CD4-positive, alpha-beta memory T cell (primary cell): ENCODE results near the gene HSPBP1. TPM values are rescaled to one million over a fixed set of nuclear protein-coding genes. Genes with fewer than 3 reads are reported as not detected.

Experiments
- CTCF ChIA-PET: fragments of 350-600 bp; sonication (Branson Sonifier 250); formaldehyde crosslinking; loops from one replicate; lab custom pipeline; 2021; ENCODE audit warnings: inconsistent platforms; ENCODE audit not compliant: partially characterized antibody; lab: Charles Lee
- POLR2A ChIA-PET: fragments of 350-600 bp; sonication (Branson Sonifier 250); formaldehyde crosslinking; loops from one replicate; lab custom pipeline; 2021; ENCODE audit not compliant: partially characterized antibody; lab: Charles Lee
- DNase-seq, 5 donors: peaks; one replicate each; pipeline versions ENCODE4 v3.0.0 to v3.0.0-alpha.2; 2020 to 2022; ENCODE audit warnings: mixed read lengths in 1 of 5
- H3K27ac ChIP-seq: one replicate; pipeline ENCODE4 v1.7.0; 2013; ENCODE audit warnings: low read depth, low read length
- H3K27me3 ChIP-seq: 2 replicates; pipeline ENCODE4 v1.7.0; 2013; ENCODE audit warnings: mild to moderate bottlenecking, low read length, moderate library complexity; ENCODE audit not compliant: insufficient read depth
- H3K36me3 ChIP-seq: 2 replicates; pipeline ENCODE4 v1.7.0; 2013; ENCODE audit warnings: mild to moderate bottlenecking, low read length, moderate library complexity; ENCODE audit not compliant: insufficient read depth
- H3K4me1 ChIP-seq: 2 replicates; pipeline ENCODE4 v1.7.0; 2013; ENCODE audit warnings: mild to moderate bottlenecking, low read length, moderate library complexity; ENCODE audit not compliant: insufficient read depth
- H3K4me3 ChIP-seq, 2 donors: one replicate each; pipeline ENCODE4 v1.7.0; 2013; ENCODE audit warnings: low read length in 2 of 2, mild to moderate bottlenecking in 1 of 2
- H3K9me3 ChIP-seq, 2 donors: one replicate each; pipeline ENCODE4 v1.7.0; 2013; ENCODE audit warnings: low read length in 2 of 2, control low read depth in 1 of 2; ENCODE audit not compliant: control insufficient read depth in 1 of 2
- H3K27ac Mint-ChIP-seq, 7 donors: one replicate each; pipeline ENCODE4 v1.8.0; 2020 to 2021; ENCODE audit warnings: mixed read lengths in 7 of 7, mild to moderate bottlenecking in 6 of 7, inconsistent platforms in 3 of 7, moderate library complexity in 3 of 7
- H3K27me3 Mint-ChIP-seq, 2 donors: one replicate each; pipeline ENCODE4 v1.8.0; 2020 to 2021; ENCODE audit warnings: mixed read lengths in 2 of 2
- H3K36me3 Mint-ChIP-seq, 2 donors: one replicate each; pipeline ENCODE4 v1.8.0; 2020 to 2021; ENCODE audit warnings: mixed read lengths in 2 of 2, inconsistent platforms in 1 of 2, mild to moderate bottlenecking in 1 of 2
- H3K4me1 Mint-ChIP-seq, 4 donors: one replicate each; pipeline ENCODE4 v1.8.0; 2020 to 2021; ENCODE audit warnings: mixed read lengths in 4 of 4, mild to moderate bottlenecking in 1 of 4
- H3K4me3 Mint-ChIP-seq, 8 donors: one replicate each; pipeline ENCODE4 v1.8.0; 2020 to 2021; ENCODE audit warnings: mixed read lengths in 8 of 8, mild to moderate bottlenecking in 7 of 8, moderate library complexity in 6 of 8, inconsistent platforms in 3 of 8
- H3K9me3 Mint-ChIP-seq, 8 donors: one replicate each; pipeline ENCODE4 v1.8.0; 2020 to 2021; ENCODE audit warnings: mixed read lengths in 8 of 8, mild to moderate bottlenecking in 5 of 8, inconsistent platforms in 3 of 8, moderate library complexity in 1 of 8
- intact Hi-C: fragments of 100-400 bp; cut with micrococcal nuclease; formaldehyde crosslinking; loops from one replicate; pipeline ENCODE4 v1.15.1; 2023
- polyA plus RNA-seq, 2 donors: library from polyadenylated mRNA; unstranded; fragments of 300-500 nt; fragmentation: Illumina TruSeq; gene quantifications; one replicate each; pipeline ENCODE4 v1.2.3, GENCODE V29; 2021
- total RNA-seq, 2 experiments: library from RNA; stranded (reverse); gene quantifications; one replicate each; pipeline ENCODE4 v1.2.3, GENCODE V29; 2021

The HSPBP1 gene
- total and polyA plus RNA-seq, 4 experiments from 2014 or later: 17.9 to 38.7 (median 27.1) TPM

- H3K9me3 ChIP-seq: no peaks in the 10 kb centered on the region
- no peak overlapping the region for H3K4me3 ChIP-seq
- DNase-seq: no peak
- Mint-ChIP-seq H3K27me3 (no peaks in the 10 kb centered on the region), H3K4me3 (no peak overlapping the region), H3K36me3 (peaks cover 20 to 66% of the 10 kb centered on the region in 2 donors), H3K9me3 (no peaks in the 10 kb centered on the region), H3K27ac (no peak overlapping the region), H3K4me1 (peaks cover 0 to 5% (median 2%) of the 10 kb centered on the region in 4 donors)
- H3K4me1 ChIP-seq: no peaks in the 10 kb centered on the region
- ChIA-PET CTCF (no interaction called here), POLR2A (no interaction called here)
- H3K27me3 ChIP-seq: no peaks in the 10 kb centered on the region
- peaks cover 56% of the 10 kb centered on the region for H3K36me3 ChIP-seq
- intact Hi-C loops: no loop called here
- no peak overlapping the region for H3K27ac ChIP-seq
These were observed 50.1 kb downstream of the HSPBP1 start for GRCh38 chr19:55229789-55230182.

GRCh38 chr19:55229145-55229788 lies 50.6 kb downstream of the HSPBP1 start:
- intact Hi-C loops: no loop called here
- H3K27ac Mint-ChIP-seq: peak overlapping the region in 1 of 7 donors; percentile 57
- no peak overlapping the region for H3K27ac ChIP-seq
- no peaks in the 10 kb centered on the region for H3K27me3 Mint-ChIP-seq
- no peak overlapping the region for H3K4me3 Mint-ChIP-seq
- ChIA-PET POLR2A (no interaction called here), CTCF (no interaction called here)
- H3K4me1 ChIP-seq: no peaks in the 10 kb centered on the region
- H3K27me3 ChIP-seq: no peaks in the 10 kb centered on the region
- H3K36me3 ChIP-seq: peaks cover 51% of the 10 kb centered on the region
- H3K36me3 Mint-ChIP-seq: peaks cover 14 to 61% of the 10 kb centered on the region in 2 donors
- H3K9me3 ChIP-seq: no peaks in the 10 kb centered on the region
- H3K4me1 Mint-ChIP-seq: peaks cover 0 to 5% (median 2%) of the 10 kb centered on the region in 4 donors
- no peak overlapping the region for H3K4me3 ChIP-seq
- no peak for DNase-seq
- no peaks in the 10 kb centered on the region for H3K9me3 Mint-ChIP-seq

GRCh38 chr19:55228403-55229031 lies 51.4 kb downstream of the HSPBP1 start, which contains the start of gene TMEM86B:
TSS of gene TMEM86B (minus strand) at chr19:55228763. CDS start at chr19:55228741, 22 bp downstream.
- POLR2A ChIA-PET: no interaction called here
- Histone ChIP-seq H3K4me3 (no peak within 1 kb of the TSS), H3K27me3 (no peaks in the 10 kb centered on the region), H3K9me3 (no peaks in the 10 kb centered on the region), H3K27ac (no peak within 1 kb of the TSS), H3K4me1 (no peaks in the 10 kb centered on the region), H3K36me3 (peaks cover 46% of the 10 kb centered on the region)
- no peaks in the 10 kb centered on the region for H3K9me3 Mint-ChIP-seq
- H3K27ac Mint-ChIP-seq: peak within 1 kb of the TSS in 2 of 7 donors; percentile 29 to 57
- H3K4me3 Mint-ChIP-seq: no peak within 1 kb of the TSS
- peaks cover 11 to 54% of the 10 kb centered on the region in 2 donors for H3K36me3 Mint-ChIP-seq
- no peaks in the 10 kb centered on the region for H3K27me3 Mint-ChIP-seq
- no peak for DNase-seq
- intact Hi-C loops: no loop called here
- peaks cover 0 to 5% (median 1%) of the 10 kb centered on the region in 4 donors for H3K4me1 Mint-ChIP-seq
- CTCF ChIA-PET: no interaction called here

GRCh38 chr19:55228015-55228391 lies 51.9 kb downstream of the HSPBP1 start:
- Mint-ChIP-seq H3K27me3 (no peaks in the 10 kb centered on the region), H3K4me1 (peaks cover 0 to 3% (median 1%) of the 10 kb centered on the region in 4 donors), H3K36me3 (peaks cover 11 to 49% of the 10 kb centered on the region in 2 donors), H3K9me3 (no peaks in the 10 kb centered on the region), H3K27ac (no peak overlapping the region), H3K4me3 (no peak overlapping the region)
- no peak for DNase-seq
- Histone ChIP-seq H3K9me3 (no peaks in the 10 kb centered on the region), H3K4me3 (no peak overlapping the region), H3K27me3 (no peaks in the 10 kb centered on the region), H3K4me1 (no peaks in the 10 kb centered on the region), H3K27ac (no peak overlapping the region), H3K36me3 (peaks cover 40% of the 10 kb centered on the region)
- ChIA-PET POLR2A (no interaction called here), CTCF (no interaction called here)
- intact Hi-C loops: no loop called here

GRCh38 chr19:55227241-55228014 lies 52.5 kb downstream of the HSPBP1 start:
- POLR2A ChIA-PET: no interaction called here
- H3K36me3 ChIP-seq: peaks cover 35% of the 10 kb centered on the region
- no peaks in the 10 kb centered on the region for H3K27me3 Mint-ChIP-seq
- H3K36me3 Mint-ChIP-seq: peaks cover 11 to 45% of the 10 kb centered on the region in 2 donors
- intact Hi-C loops: no loop called here
- no peak overlapping the region for H3K4me3 ChIP-seq
- peaks cover 0 to 3% (median 1%) of the 10 kb centered on the region in 4 donors for H3K4me1 Mint-ChIP-seq
- DNase-seq: no peak
- H3K4me1 ChIP-seq: no peaks in the 10 kb centered on the region
- H3K27ac Mint-ChIP-seq: peak overlapping the region in 2 of 7 donors; percentile 29
- no peaks in the 10 kb centered on the region for H3K9me3 Mint-ChIP-seq
- H3K27ac ChIP-seq: no peak overlapping the region
- H3K27me3 ChIP-seq: no peaks in the 10 kb centered on the region
- H3K4me3 Mint-ChIP-seq: no peak overlapping the region
- no peaks in the 10 kb centered on the region for H3K9me3 ChIP-seq
- CTCF ChIA-PET: no interaction called here

- DNase-seq: no peak
- ChIA-PET CTCF (no interaction called here), POLR2A (no interaction called here)
- intact Hi-C loops: no loop called here
- no peaks in the 10 kb centered on the region for H3K4me1 ChIP-seq
- Mint-ChIP-seq H3K4me1 (peaks cover 0 to 3% (median 1%) of the 10 kb centered on the region in 4 donors), H3K27me3 (no peaks in the 10 kb centered on the region), H3K36me3 (peaks cover 11 to 39% of the 10 kb centered on the region in 2 donors), H3K9me3 (no peaks in the 10 kb centered on the region), H3K27ac (peak overlapping the region in 1 of 7 donors; percentile 51), H3K4me3 (no peak overlapping the region)
- H3K27ac ChIP-seq: no peak overlapping the region
- H3K4me3 ChIP-seq: no peak overlapping the region
- peaks cover 29% of the 10 kb centered on the region for H3K36me3 ChIP-seq
- no peaks in the 10 kb centered on the region for H3K9me3 ChIP-seq
- no peaks in the 10 kb centered on the region for H3K27me3 ChIP-seq
These were observed 53.1 kb downstream of the HSPBP1 start for GRCh38 chr19:55226788-55227187.

GRCh38 chr19:55226273-55226672 lies 53.6 kb downstream of the HSPBP1 start:
- Mint-ChIP-seq H3K9me3 (peaks cover 0 to 3% (median under 1%) of the 10 kb centered on the region in 8 donors), H3K27me3 (no peaks in the 10 kb centered on the region), H3K36me3 (peaks cover 13 to 39% of the 10 kb centered on the region in 2 donors), H3K27ac (peak overlapping the region in 1 of 7 donors; percentile 25), H3K4me3 (no peak overlapping the region), H3K4me1 (peaks cover 0 to 3% (median 1%) of the 10 kb centered on the region in 4 donors)
- Histone ChIP-seq H3K4me3 (no peak overlapping the region), H3K4me1 (no peaks in the 10 kb centered on the region), H3K9me3 (no peaks in the 10 kb centered on the region), H3K36me3 (peaks cover 24% of the 10 kb centered on the region), H3K27me3 (no peaks in the 10 kb centered on the region), H3K27ac (no peak overlapping the region)
- no peak for DNase-seq
- intact Hi-C loops: no loop called here
- ChIA-PET POLR2A (no interaction called here), CTCF (no interaction called here)
